NCI-H1694 (cell line): ENCODE results near the gene MRFAP1L1.
"Not testable (repeated sequence)": the region's sequence is repeated elsewhere in the genome, so short reads cannot be mapped to it uniquely, and the experiment has no call there.

Experiments used
- DNase-seq: peaks from one replicate; lab custom pipeline; 2025; lab: John Stamatoyannopoulos, UW

The MRFAP1L1 gene

DNA sequence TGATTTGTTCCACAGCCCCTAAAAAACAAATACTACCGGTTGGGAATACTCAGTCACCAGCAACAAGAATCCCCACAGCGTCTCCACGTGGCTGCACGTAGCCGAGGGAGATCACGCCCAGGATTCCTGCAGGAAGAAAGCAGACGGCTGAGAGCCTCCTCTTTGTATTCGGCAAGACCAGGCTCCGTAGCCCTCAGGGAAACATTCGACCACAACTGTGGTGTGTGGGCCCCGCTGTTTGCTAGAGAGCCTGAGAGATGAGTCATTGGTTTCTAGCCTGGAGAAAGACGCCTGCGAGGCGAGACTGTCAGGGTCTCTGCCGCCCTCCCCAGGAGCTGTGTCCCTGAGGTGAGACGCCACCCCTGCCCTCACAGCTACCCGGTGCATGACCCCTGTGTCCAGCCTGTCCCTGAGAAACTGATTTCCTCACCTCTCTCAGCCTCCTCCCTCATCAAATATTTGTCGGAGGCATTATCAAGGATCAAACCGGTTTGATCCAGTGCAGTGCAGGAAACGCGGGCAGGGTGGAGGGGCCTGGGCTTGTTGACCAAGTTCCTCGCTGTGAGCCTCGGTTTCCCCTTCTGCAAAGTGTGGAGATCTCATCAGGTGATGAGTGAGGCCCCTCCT lies 20.7 kb downstream of the MRFAP1L1 start:
- no peak for DNase-seq

DNA sequence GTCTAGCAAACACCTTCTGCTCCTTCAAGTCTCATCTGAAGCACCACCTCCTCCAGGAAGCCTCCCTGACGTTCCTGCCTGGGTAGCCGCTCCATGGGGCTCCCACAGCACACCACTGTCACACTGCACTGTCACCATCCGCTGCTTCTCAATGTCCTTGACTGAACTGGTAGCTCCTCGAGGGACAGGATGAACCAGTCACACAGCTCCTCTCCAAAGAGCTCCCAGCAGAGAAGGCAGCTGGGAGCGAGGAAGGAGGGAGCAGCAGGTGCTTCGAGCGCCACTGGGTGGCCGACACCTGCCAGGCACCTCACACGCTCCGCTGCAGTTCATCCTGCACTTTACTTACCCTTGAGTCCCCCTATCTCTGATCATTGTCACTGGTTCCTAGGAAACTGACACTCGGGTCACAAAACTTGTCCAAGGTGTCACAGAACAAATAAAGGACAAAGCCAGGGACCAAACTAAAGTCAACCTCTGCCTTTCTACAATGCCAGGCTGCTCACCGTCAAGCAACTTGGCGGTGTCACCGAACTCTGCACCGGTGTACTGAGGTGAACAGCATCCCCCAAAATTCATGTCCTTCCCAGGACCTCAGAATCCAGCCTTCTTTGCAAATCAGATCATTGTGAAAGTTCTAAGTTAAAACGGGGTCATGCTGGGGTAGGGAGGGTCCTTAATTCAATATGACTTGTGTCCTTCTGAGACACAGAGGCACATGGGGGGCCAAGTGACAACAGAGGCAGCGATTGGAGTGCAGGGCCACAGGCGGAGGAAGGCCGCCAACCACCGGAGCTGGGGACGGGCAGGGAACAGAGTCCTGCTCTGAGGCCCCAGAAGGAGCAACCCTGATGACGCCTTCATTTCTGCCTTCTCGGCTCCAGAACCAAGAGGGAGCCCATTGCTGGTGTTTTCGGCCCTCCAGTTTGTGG lies 21.5 kb downstream of the MRFAP1L1 start:
- DNase-seq, result no peak

DNA sequence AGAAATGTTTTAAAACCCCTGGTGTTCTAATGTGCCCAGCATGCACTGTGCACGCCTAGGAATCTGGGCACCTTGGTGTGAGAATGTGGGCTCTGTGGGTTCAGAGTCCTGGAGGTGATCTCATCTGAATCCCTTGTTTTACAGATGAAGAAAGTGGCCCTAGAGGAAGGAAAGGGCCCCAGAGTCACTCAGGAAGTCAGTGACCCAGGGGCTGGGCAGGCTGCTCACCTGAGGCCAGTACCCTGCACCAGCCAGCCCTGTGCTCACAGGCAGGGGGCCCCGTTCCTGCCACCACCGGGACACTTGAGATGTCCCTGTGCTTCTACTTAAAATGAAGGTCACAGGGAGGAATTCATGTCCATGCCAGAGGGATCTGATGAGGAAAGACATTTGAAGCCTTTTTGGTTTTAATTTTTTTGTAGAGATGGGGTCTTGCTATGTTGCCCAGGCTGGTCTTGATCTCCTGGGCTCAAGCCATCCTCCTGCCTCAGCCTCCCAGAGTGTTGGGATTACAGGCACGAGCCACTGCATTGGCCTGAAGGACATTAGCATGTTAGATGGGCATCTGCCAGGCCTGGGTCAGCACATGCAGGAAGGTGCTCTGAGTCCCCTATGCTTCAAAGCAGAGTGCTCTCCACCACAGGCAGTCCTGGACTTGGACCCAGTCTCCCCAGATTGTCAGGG lies 23.4 kb downstream of the MRFAP1L1 start:
- no peak for DNase-seq

DNA sequence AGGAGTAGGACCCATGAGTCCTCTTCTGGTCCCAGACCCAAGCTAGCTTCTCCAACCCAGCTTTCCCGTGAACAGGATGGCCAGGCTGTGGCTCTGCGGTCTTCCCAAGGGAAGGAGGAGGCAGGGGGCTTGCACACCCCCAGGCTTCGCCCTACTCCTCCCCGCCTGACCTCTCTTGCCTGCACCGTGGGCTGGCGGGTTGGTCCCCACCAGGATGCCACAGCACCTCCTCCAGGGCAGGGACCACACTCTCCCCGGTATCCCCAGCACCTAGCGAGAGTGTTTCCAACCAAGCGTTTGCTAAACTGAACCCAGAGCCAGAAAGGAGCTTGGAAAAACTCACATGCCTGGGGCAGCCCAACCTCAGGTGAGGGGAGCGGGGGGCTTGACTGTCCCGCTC lies 25.0 kb downstream of the MRFAP1L1 start:
- no peak for DNase-seq

DNA sequence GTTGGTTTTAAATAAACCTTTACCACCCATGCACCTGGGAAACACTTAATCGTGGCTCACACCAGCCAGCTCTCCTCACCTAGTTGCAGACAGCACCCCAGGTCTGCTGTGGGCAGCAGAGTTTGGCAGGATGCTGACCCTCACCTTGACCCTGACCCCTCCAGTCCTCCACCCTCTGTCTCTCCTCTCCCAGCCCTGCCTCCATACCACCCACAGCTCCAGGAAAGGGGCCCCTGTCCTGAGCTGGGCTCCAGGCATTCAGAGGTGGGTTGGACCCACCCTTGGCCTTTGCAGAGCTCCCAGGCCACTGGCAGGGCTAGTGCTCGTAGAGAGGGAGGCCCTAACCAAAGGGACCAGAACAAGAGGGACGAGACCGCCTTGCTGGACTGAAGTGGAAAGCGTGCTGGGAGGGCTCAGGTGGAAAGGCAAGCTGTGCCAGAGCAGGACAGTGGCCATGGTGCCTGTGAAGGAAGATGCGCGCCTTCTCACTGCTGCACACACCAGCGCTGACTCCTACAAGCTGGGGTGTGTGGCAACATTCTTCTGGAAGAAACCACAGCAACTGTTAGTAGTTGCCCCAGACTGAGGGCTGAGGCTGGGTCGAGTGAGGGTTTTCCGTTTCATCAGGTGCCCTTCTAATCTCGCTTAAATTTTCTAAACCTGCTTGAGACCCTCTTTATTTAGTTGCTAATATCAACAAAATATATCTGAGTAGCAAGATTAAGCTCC lies 26.6 kb downstream of the MRFAP1L1 start:
- no peak for DNase-seq

DNA sequence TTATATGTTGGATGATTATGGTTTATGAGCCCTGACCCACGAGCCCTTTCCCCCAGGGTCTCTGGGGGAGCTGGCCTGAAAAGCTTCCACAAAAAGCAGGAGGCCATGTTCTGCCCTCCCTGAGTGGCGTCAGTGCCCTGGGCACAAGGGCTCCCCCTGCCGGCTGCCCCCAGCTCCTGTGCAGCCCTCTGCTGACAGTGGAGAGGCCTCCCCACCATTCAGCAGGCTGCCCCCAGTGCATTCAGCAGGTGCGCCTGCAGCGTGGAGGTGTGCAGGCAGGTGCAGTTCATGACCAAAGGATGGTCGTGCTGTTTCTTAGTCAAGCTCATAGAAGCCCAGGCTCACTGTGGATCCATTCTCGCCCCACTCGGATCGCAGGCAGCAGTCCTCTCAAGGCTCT lies 28.5 kb downstream of the MRFAP1L1 start:
- no peak for DNase-seq

DNA sequence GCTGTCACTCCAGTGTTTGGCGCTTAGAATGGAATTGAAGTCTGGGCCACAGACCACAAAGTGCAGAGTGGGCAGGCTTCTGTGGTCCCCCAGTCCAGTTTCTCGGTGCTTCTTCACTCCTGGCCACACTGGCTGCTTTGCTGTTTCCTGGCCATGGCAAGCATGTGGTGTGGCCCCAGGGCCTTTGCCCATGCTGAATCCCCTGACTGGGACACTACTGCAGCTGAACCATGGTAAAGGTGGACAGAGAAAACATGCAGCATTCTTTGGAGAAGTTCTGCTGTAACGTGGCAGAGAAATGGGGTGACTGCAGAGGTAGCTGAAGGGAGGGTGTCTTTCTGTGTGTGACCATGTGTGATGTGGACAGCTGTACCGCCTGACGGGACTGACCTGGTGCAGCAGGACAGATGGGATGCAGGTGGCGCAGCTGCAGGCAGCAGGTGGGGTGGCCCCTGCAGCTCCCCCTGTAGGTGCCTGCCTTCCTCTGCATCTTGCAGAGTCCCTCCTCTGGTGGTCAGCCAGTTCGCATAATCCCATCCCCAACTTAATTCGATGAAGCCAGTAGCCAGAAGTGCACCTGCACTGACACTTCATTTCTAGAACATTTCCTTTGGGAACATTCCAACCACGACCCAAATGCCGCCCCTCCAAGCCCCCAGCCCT lies 29.2 kb downstream of the MRFAP1L1 start:
- no peak for DNase-seq

DNA sequence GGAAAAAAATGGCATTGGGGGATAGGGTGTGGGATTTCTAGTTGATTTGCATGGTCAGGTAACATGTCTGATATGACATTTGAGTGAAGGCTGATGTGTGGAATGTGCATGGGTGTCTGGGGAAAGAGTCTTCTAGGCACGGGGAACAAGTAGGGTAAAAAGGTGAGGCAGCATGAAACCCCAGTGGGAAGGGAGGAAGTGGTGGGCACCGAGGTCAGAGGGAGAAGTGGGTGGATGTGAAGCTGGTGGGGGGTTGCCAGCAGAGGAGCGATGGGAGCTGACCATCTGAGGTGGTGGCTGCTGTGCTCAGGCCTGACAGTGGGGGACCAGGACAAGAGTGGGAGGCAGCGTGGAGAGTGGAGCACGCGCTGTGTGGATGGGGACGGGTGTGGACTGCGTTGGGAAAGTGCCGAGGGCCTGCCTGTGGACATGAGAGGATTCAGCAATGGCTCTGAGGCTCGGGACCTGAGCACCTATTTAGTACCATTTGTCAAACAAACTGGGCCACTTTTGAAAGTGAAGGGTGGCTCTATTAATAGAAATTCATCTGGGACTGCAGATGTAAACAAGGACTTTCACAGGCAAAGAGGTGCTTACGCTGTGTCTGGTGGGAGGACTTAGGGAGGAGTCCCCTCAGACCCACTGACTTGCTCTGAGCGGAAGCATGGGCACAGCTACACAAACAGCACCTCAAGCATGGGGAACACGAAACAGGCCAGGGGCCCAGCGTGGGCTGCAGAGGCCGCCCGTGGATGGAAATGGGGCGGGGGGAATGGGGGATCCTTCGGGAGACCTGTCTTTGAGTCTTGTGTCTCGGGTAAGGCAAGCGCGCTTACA lies 32.7 kb downstream of the MRFAP1L1 start:
- DNase-seq, result no peak

DNA sequence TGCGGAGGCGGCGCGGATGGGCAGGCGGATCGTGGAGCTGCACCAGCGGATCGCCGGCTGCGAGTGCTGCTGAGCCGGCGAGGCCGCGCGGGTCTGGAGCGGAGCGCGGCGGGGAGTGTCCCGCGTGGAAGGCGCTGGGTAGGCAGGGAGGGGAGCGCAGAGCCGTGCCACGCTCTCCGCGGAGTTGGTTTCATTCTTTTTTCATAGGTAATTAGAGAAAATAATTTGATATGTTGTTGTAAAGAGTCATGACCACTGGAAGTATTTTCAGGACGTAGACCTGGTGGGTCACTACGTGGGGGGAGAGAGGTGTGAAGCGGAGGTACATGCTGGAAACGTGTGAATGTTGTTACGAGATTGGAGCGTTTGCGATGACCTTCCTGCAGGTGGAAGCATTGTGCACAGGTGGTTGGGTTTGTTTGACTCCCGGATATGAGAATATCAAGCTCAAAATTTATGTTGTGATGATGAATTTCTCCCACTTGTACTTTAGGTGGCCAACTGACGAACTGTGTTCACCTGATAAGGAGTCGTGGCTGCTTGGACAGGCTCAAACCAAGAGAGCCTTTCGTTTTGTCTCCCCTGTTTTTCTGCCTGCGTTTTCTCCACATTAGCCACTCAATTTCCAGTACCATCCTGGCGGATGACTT lies 35.0 kb downstream of the MRFAP1L1 start:
- no peak for DNase-seq

DNA sequence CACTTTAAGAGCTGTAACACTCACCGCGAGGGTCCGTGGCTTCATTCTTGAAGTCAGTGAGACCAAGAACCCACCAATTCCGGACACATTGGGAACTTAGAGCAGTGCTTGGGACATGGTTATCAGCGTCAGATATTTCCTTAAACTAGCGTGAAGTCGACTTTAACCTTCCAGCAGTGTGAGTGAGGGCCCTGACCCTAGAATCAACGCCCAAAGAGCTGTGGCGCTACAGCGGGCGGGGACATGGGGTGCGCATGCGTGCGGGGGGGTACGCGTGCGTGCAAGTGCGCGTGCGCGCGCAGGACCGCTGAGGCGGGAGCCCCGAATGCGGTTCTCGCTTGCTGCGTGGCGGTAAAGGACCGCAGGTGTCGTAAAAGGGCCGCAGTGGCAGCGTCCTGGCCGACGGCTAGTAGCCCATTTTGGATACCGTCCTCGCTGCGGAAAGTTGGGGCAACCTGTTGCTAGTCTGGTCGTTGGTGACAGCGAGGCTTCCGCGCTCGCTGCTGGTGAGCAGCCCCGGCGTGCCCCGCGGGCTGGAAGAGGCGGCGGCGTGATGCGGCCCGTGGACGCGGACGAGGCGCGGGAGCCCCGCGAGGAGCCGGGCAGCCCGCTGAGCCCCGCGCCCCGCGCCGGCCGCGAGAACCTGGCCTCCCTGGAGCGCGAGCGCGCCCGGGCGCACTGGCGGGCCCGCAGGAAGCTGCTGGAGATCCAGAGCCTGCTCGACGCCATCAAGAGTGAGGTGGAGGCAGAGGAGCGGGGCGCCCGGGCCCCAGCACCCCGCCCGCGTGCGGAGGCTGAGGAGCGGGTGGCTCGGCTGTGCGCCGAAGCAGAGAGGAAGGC lies 35.8 kb downstream of the MRFAP1L1 start:
- DNase-seq, result no peak

DNA sequence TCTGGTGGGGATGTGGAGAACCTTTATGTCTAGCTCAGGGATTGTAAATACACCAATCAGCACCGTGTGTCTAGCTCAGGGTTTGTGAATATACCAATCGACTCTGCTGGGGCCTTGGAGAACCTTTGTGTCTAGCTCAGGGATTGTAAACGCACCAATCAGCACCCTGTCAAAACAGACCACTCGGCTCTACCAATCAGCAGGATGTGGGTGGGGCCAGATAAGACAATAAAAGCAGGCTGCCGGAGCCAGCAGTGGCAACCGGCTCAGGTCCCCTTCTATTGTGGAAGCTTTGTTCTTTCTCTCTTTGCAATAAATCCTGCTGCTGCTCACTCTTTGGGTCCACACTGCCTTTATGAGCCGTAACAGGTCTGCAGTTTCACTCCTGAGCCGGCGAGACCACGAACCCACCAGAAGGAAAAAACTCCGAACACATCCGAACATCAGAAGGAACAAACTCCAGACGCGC lies 36.4 kb downstream of the MRFAP1L1 start:
- not testable (repeated sequence) for DNase-seq

DNA sequence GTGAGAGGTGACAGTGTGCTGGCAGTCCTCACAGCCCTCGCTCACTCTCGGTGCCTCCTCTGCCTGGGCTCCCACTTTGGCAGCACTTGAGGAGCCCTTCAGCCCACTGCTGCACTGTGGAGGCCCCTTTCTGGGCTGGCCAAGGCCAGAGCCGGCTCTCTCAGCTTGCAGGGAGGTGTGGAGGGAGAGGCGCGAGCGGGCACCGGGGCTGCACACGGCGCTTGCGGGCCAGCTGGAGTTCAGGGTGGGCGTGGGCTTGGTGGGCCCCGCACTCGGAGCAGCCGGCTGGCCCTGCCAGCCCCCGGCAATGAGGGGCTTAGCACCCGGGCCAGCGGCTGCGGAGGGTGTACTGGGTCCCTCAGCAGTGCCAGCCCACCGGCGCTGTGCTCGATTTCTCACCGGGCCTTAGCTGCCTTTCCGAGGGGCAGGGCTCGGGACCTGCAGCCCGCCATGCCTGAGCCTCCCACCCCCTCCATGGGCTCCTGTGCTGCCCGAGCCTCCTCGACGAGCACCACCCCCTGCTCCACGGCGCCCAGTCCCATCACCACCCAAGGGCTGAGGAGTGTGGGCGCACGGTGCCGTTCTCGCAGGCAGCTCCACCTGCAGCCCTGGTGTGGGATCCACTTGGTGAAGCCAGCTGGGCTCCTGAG lies 37.0 kb downstream of the MRFAP1L1 start:
- DNase-seq, result not testable (repeated sequence)

DNA sequence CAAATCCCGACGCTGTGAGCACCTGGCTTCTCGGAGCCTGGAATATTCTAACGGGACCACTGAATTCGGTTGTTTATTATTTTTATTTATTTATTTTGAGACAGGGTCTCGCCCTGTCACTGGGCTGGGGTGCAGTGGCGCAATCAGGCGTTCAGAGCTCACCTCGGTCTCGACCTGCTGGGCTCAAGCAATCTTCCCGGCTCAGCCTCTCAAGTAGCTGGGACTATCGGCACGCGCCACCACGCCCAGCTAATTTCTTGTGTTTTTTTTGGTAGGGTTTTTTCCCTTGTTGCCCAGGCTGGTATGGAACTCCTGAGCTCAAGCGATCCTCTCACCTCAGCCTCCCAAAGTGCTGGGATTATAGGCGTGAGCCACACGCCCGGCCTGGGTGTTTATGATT lies 37.5 kb downstream of the MRFAP1L1 start:
- DNase-seq, result no peak

DNA sequence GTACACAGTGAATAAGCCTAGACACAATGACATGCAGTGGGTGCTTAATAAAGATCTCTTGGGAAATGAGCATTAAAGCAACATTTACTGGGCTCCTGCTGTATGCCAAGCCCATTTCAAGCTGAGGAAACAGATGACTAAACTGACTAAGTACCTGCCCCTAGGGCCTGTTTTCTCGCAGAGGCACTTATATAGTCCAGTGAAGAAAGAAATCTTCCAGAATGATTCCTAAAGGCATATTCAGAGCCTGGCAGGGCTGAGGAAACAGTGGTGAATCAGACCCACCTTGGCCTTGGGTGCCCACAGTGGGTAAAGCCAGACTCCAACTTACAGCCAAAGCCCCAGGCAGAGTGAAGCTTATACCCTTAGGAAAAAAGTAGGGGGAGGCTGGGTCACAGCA lies 38.0 kb downstream of the MRFAP1L1 start:
- DNase-seq, result no peak

DNA sequence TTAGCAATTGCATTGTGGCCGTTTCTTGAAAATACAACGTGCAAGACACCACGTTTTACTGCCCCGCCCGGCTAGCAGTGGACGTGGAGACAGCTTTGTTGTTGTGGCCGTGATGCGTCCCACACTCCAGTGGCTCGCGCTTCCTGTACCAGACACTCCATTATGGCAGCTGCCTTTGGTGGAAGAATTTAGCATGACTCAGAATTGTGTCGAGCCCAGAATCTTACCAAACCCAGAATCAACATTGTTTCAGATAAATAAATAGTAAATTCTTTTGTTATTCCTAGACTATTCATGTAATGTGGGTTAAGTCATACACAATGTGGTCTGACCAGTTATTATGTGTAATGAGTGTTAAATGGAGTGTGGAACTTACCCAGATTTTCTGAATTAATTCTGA lies 41.3 kb downstream of the MRFAP1L1 start:
- DNase-seq, result no peak

DNA sequence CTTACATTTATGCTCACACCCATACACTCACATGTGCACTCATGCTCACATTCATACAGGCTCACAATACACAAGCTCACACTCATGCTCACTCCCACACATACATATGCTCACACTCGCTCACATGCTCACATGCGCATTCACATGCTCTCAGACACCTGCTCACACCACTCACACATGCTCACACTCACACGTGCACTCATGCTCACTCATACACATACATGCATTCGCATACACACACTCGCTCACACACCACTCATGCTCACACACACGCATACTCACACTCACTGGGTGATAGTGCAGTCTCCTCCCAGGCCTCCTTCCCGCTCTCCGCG lies 44.4 kb downstream of the MRFAP1L1 start:
- no peak for DNase-seq

DNA sequence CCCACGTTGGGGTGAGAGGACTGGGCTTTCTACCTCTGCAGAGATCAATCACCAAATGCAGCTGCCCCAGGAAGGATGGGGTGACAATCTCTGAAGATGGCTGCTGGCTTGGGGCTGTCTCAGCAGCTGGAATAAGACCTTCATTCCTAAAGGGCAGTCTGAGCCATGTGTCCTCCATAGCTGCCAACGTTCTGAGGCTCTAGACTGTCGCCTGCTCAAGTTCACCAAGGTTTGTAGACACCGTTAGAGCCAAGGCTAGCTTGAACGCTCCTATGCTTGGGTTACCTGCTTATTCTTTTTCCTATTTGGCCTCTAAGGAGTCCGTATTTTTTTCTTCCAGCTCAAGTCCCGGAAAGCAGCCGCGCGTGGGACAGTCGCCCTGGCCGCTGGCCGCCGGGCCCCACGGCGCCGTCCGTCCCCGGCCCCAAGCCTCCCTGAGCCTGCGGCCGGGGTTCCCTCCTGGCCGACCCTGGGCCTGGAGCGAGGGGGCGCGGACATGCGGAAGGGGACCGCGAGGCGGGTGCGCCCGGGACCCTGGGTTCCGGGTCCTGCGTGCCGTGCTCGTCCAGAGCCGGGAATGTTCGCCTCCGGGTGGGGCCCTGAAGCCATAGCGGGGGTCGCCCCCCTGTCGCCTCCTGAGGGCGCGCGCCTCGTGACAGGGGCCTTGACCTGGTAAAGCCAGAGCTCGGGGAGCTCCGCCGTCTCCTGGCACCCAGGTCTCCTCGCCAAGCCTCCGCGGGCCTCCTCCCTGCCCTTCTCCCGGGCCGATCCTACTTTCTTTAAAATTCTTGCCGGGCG lies 45.9 kb downstream of the MRFAP1L1 start:
- DNase-seq, result no peak

DNA sequence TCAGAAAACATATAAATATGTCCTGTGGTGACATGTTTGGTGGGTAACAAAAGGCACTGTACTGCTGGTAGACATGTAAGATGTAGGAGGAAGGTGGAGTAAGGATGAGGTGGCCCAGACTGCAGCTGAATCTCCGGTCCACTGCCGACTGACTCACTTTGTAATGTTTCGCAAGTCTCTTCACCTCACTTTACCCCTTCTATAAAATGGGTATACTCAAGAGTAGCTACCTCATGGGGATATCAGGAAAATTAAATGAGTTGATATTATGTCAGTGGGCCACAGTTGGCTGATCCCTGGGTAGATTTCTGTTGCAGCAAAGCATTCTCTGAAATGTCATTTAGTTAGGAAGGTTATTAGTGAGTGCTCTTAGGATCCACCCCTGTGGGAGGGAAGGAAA lies 47.1 kb downstream of the MRFAP1L1 start:
- no peak for DNase-seq
